ENCODE measurements around the gene ILDR1.

The ILDR1 gene

DNA sequence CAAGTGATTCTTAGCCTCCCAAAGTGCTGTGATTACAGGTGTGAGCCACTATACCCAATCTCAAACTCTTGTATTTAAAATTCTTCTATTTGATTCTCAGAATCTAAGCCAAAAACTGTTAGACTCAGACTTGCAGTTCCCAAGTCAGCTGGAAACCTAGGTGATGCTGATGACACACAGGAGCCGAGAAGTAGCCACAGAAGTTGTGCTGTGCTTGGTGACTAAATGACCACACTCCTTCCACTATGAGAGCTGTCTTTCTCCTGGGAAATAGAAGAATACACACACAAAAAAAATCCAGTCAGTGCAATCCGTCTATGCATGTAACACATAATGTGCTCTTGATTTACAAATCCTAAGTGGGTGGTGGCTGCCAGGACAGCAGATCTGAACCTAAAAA, 33.9 kb downstream of the ILDR1 start:
- Histone ChIP-seq H3K9ac (ENCODE audit: low read depth, low read length) (no peak overlapping the region), H3K27ac (ENCODE audit: low read length) (no peak overlapping the region), H3K4me3 (ENCODE audit: low read length) (no peak overlapping the region), H3K4me1 (ENCODE audit: insufficient read depth, low read length) (no peaks in the 10 kb centered on the region), H3K36me3 (ENCODE audit: insufficient read depth, low read depth, low read length) (no peaks in the 10 kb centered on the region), H3K9me3 (ENCODE audit: insufficient read depth, low read depth, low read length) (peaks cover 10% of the 10 kb centered on the region), H3K27me3 (ENCODE audit: insufficient read depth, low read length) (no peaks in the 10 kb centered on the region)

DNA sequence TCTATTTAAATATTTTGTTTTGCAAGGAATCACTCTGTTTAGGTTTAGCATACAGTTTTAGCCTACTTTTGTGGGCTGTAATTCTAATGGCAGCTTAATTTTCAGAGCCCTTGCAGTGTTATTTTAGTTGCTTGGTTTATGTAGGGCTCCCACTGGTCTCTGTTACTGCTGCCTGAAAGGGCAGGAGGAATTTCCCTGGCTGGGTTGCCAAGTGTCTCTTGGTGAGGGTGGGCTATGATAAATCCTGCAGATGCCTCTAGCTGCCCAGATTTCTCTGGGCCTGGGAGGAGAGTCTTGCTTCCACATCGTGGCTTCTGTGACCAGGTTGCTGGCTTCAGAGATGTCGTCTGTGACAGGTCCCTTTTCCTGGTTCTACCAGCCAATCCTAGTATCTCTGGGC, 36.2 kb downstream of the ILDR1 start:
- no peak overlapping the region for H3K27ac ChIP-seq (ENCODE audit: low read length)
- H3K9ac ChIP-seq (ENCODE audit: low read depth, low read length) = no peak overlapping the region
- H3K9me3 ChIP-seq (ENCODE audit: insufficient read depth, low read depth, low read length) = peaks cover 10% of the 10 kb centered on the region
- H3K4me3 ChIP-seq (ENCODE audit: low read length) = no peak overlapping the region
- no peaks in the 10 kb centered on the region for H3K36me3 ChIP-seq (ENCODE audit: insufficient read depth, low read depth, low read length)
- no peaks in the 10 kb centered on the region for H3K27me3 ChIP-seq (ENCODE audit: insufficient read depth, low read length)
- no peaks in the 10 kb centered on the region for H3K4me1 ChIP-seq (ENCODE audit: insufficient read depth, low read length)

DNA sequence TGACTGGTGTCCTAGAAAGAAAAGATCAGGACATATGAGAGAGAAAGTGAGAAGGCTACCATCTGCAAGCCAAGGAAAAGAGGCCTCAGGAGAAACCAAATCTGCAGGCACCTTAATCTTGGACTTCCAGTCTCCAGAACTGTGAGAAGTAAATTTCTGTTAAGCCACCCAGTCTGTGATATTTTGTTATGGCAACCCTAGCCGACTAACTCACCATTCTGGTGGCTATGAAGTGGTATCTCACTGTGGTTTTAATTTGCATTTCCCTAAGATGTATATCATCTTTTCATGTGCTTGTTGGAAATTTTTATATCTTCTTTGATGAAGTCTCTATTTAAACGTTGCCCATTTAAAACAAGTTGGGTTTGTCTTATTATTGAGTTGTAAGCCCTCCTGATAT, 40.6 kb downstream of the ILDR1 start:
- Histone ChIP-seq H3K4me1 (ENCODE audit: insufficient read depth, low read length) (no peaks in the 10 kb centered on the region), H3K27ac (ENCODE audit: low read length) (no peak overlapping the region), H3K36me3 (ENCODE audit: insufficient read depth, low read depth, low read length) (no peaks in the 10 kb centered on the region), H3K4me3 (ENCODE audit: low read length) (no peak overlapping the region), H3K9me3 (ENCODE audit: insufficient read depth, low read depth, low read length) (peaks cover 10% of the 10 kb centered on the region), H3K9ac (ENCODE audit: low read depth, low read length) (no peak overlapping the region), H3K27me3 (ENCODE audit: insufficient read depth, low read length) (no peaks in the 10 kb centered on the region)

DNA sequence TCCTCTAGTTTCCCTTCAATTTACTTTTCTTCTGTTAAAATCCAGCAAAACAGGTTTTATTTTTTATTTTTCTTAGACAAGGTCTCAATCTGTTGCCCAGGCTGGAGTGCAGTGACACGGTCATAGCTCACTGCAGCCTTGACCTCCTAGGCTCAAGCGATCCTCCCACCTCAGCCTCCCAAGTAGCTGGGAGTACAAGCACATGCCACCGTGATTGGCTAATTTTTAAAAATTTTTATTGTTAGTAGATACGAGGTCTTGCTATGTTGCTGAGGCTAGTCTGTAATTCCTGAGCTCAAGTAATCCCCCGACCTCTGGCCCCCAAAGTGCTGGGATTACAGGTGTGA, 41.6 kb downstream of the ILDR1 start:
- H3K9me3 ChIP-seq (ENCODE audit: insufficient read depth, low read depth, low read length) = peaks cover 10% of the 10 kb centered on the region
- no peaks in the 10 kb centered on the region for H3K4me1 ChIP-seq (ENCODE audit: insufficient read depth, low read length)
- no peak overlapping the region for H3K4me3 ChIP-seq (ENCODE audit: low read length)
- no peak overlapping the region for H3K9ac ChIP-seq (ENCODE audit: low read depth, low read length)
- H3K27me3 ChIP-seq (ENCODE audit: insufficient read depth, low read length) = no peaks in the 10 kb centered on the region
- no peaks in the 10 kb centered on the region for H3K36me3 ChIP-seq (ENCODE audit: insufficient read depth, low read depth, low read length)
- no peak overlapping the region for H3K27ac ChIP-seq (ENCODE audit: low read length)

DNA sequence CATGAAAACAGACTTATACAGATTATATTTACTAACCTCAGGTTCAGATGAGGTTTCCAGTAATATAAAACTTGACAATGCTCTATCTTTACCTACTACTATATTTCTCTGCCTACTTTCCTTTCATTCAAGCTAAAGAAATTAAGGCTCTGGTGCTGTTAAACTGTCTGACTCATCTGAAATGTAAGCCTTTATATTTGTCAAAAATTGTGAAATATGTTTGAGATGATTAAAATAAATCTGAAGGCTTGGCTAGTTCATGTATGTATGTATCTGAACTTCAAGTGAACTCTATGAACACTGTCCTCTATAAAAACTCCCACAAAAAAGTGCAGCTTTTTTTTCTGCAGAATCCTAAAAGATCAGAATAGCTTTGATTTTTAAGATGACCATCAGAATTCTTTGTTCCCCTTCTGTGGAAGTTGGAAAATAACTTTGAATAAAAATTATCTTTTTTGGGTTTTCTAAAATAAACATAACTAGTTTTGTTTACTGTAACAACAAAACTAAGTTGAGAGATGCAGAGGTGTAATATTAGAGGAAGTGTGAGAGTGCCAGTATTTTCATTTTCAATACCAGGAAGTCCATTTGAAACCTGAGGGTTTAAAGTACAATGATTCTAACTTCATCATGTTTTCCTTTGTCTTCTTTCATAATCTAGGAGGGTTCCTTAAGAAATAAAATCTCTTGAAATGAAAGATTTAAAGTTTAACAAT, 42.2 kb downstream of the ILDR1 start:
- no peak overlapping the region for H3K9ac ChIP-seq (ENCODE audit: low read depth, low read length)
- no peak overlapping the region for H3K27ac ChIP-seq (ENCODE audit: low read length)
- H3K36me3 ChIP-seq (ENCODE audit: insufficient read depth, low read depth, low read length) = no peaks in the 10 kb centered on the region
- H3K4me1 ChIP-seq (ENCODE audit: insufficient read depth, low read length) = no peaks in the 10 kb centered on the region
- no peak overlapping the region for H3K4me3 ChIP-seq (ENCODE audit: low read length)
- H3K27me3 ChIP-seq (ENCODE audit: insufficient read depth, low read length) = no peaks in the 10 kb centered on the region
- peaks cover 14% of the 10 kb centered on the region for H3K9me3 ChIP-seq (ENCODE audit: insufficient read depth, low read depth, low read length)

DNA sequence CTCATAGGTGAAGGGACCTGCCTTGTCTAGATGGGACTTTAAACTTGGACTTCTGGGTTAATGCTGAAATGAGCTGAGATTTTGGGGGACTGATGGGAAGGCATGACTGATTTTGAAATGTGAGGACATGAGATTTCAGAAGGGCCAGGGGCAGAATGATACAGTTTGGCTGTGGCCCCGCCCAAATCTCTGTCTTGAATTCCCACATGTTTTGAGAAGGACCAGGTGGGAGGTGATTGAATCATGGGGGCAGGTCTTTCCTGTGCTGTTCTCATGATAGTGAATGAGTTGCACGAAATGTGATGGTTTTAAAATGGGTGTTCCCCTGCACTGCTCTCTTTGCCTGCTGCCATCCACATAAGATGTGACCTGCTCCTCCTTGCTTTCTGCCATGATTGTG, 42.8 kb downstream of the ILDR1 start:
- Histone ChIP-seq H3K9me3 (ENCODE audit: insufficient read depth, low read depth, low read length) (peaks cover 20% of the 10 kb centered on the region), H3K36me3 (ENCODE audit: insufficient read depth, low read depth, low read length) (no peaks in the 10 kb centered on the region), H3K4me3 (ENCODE audit: low read length) (no peak overlapping the region), H3K4me1 (ENCODE audit: insufficient read depth, low read length) (no peaks in the 10 kb centered on the region), H3K27me3 (ENCODE audit: insufficient read depth, low read length) (no peaks in the 10 kb centered on the region), H3K9ac (ENCODE audit: low read depth, low read length) (no peak overlapping the region), H3K27ac (ENCODE audit: low read length) (no peak overlapping the region)

DNA sequence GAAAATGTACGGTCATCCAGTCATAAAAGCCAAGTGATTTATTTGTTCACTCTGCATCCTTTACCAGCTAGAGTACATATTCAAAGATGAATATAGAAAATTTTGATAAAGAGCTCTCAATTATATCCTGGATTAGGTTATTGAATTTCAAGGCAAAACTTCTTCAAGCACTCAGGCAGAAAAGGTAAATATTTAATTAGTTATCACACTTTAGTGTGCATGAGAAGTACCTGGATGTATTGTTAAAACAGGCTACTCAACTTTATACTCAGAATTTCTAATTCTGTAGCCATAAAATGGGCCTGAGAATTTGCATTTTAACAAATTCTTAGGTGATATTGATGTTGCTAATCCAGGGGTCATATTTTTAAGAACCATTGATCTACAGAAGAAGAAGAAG, 45.3 kb downstream of the ILDR1 start:
- H3K27ac ChIP-seq (ENCODE audit: low read length) = no peak overlapping the region
- no peaks in the 10 kb centered on the region for H3K4me1 ChIP-seq (ENCODE audit: insufficient read depth, low read length)
- peaks cover 12% of the 10 kb centered on the region; the same call in 1 of the 2 replicates for H3K9me3 ChIP-seq (ENCODE audit: insufficient read depth, low read depth, low read length)
- no peaks in the 10 kb centered on the region for H3K36me3 ChIP-seq (ENCODE audit: insufficient read depth, low read depth, low read length)
- no peak overlapping the region for H3K9ac ChIP-seq (ENCODE audit: low read depth, low read length)
- no peak overlapping the region for H3K4me3 ChIP-seq (ENCODE audit: low read length)
- no peaks in the 10 kb centered on the region for H3K27me3 ChIP-seq (ENCODE audit: insufficient read depth, low read length)

DNA sequence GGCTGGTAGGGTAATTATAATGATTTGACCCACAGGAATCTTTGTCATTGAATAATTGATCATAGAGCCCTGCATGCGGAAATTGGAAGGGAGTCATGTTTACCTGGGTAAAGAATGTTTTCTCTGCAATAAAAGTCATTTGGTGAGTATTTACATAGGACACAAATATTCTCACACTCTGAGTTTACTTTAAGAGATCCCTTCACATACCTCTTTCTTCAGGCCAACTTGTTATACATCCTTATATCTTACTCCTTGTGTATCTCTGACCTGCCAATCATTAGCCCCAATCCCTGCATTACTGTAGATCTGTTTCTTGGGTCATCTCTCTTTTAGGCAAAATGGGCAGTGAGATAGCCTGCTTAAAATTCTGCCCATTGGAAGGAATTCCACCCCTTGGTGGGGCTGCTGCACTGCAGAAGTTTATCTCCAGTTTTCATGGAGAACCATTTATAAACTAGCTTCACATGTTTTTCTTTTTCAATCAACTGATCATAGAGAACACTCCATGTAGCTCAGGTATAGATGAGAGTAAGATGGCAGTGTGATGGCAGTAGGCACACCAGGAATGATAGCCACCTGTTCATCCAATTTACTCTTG, 46.2 kb downstream of the ILDR1 start:
- Histone ChIP-seq H3K27ac (ENCODE audit: low read length) (no peak overlapping the region), H3K9ac (ENCODE audit: low read depth, low read length) (no peak overlapping the region), H3K27me3 (ENCODE audit: insufficient read depth, low read length) (no peaks in the 10 kb centered on the region), H3K9me3 (ENCODE audit: insufficient read depth, low read depth, low read length) (peaks cover 12% of the 10 kb centered on the region; the same call in 1 of the 2 replicates), H3K4me3 (ENCODE audit: low read length) (no peak overlapping the region), H3K4me1 (ENCODE audit: insufficient read depth, low read length) (no peaks in the 10 kb centered on the region), H3K36me3 (ENCODE audit: insufficient read depth, low read depth, low read length) (no peaks in the 10 kb centered on the region)

DNA sequence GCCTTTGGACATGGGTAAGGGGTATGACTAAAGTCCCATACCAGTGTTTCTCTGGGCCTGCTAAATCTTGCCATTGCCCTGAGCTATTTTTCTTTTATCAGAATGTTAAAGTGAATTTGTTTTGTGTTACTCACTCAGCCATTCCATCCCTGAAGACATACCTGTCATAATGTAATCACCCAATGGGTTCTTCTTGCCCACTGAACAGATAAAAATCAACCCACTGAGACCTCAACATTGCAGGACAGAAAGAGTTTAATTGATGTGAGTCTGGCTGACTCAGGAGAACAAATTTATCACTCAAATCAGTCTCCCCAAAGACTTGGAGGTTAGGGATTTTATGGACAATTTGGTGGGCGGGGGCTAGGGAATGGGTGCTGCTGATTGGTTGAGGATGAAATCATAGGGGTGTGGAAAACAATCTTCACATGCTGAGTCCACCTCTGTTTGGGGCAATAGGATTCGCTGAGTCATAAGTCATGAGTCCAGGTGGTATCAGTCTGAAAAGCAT, 47.4 kb downstream of the ILDR1 start:
- Histone ChIP-seq H3K4me3 (ENCODE audit: low read length) (no peak overlapping the region; the same call in 1 of the 2 replicates), H3K27me3 (ENCODE audit: insufficient read depth, low read length) (no peaks in the 10 kb centered on the region), H3K4me1 (ENCODE audit: insufficient read depth, low read length) (no peaks in the 10 kb centered on the region), H3K9me3 (ENCODE audit: insufficient read depth, low read depth, low read length) (peaks cover 12% of the 10 kb centered on the region; the same call in 1 of the 2 replicates), H3K27ac (ENCODE audit: low read length) (no peak overlapping the region), H3K36me3 (ENCODE audit: insufficient read depth, low read depth, low read length) (no peaks in the 10 kb centered on the region), H3K9ac (ENCODE audit: low read depth, low read length) (no peak overlapping the region)

DNA sequence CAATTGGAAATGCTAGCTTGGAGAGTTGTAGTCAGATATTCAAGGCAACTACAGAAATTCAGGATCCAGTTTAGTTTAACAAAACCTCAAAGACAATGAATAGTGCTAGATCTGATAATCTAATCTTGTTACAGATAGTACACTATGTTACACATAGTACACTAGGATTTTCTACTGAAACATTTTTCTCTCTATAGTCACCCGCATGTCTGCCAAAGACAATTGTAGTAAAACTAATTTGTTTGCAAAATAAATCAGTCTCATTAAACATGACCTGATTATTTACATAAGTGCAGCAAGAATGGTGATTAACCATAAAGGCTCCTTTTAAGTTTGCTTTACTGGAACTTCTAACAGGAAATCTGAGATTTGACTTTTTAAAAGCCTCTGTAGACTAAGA, 52.0 kb downstream of the ILDR1 start:
- no peak overlapping the region for H3K4me3 ChIP-seq (ENCODE audit: low read length)
- H3K27ac ChIP-seq (ENCODE audit: low read length) = no peak overlapping the region
- H3K9me3 ChIP-seq (ENCODE audit: insufficient read depth, low read depth, low read length) = peaks cover 10% of the 10 kb centered on the region; the same call in 1 of the 2 replicates
- H3K9ac ChIP-seq (ENCODE audit: low read depth, low read length) = no peak overlapping the region
- H3K27me3 ChIP-seq (ENCODE audit: insufficient read depth, low read length) = no peaks in the 10 kb centered on the region
- H3K4me1 ChIP-seq (ENCODE audit: insufficient read depth, low read length) = no peaks in the 10 kb centered on the region
- no peaks in the 10 kb centered on the region for H3K36me3 ChIP-seq (ENCODE audit: insufficient read depth, low read depth, low read length)

DNA sequence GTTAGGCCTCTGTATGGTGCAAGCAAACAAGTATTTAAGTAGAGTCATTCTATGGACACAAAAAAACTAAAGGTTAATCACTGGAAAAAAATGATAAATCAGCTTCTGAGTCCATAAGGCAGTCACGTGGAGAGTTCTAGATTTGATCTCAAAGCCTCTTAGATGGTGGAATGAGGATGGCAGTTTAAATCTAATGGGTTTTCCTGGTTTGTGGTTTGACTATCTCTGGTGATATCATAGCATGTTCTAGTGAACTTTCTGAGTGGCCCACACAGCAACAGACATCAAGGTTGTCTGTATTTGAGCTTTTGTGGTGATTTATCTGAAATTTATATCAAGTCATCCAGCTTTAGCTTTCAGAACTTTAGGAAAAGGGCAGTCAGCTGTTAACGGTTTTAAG, 52.4 kb downstream of the ILDR1 start:
- peaks cover 6% of the 10 kb centered on the region; the same call in 1 of the 2 replicates for H3K9me3 ChIP-seq (ENCODE audit: insufficient read depth, low read depth, low read length)
- H3K27me3 ChIP-seq (ENCODE audit: insufficient read depth, low read length) = no peaks in the 10 kb centered on the region
- no peak overlapping the region for H3K27ac ChIP-seq (ENCODE audit: low read length)
- no peaks in the 10 kb centered on the region for H3K36me3 ChIP-seq (ENCODE audit: insufficient read depth, low read depth, low read length)
- H3K4me1 ChIP-seq (ENCODE audit: insufficient read depth, low read length) = no peaks in the 10 kb centered on the region
- H3K9ac ChIP-seq (ENCODE audit: low read depth, low read length) = no peak overlapping the region
- no peak overlapping the region for H3K4me3 ChIP-seq (ENCODE audit: low read length)

DNA sequence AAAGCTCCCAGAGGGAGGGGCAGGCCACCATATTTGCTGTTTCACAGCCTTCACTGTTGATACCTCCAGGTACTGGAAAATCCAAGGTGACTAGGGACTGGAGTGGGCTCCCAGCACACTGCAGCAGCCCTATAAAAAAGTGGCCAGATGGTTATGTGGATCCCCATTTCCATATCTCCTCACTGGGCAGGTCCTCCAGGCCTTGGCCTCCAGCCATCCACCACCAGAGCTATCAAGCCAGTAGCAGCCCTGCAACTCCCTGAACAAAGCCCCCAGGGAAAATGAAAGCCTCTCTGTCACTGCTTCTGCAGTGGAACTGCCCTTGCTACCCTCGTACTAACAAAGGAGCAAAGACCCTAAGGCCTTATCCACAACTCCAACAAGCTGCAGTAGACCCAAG, 58.4 kb downstream of the ILDR1 start:
- Histone ChIP-seq H3K9me3 (ENCODE audit: insufficient read depth, low read depth, low read length) (no peaks in the 10 kb centered on the region), H3K27ac (ENCODE audit: low read length) (no peak overlapping the region), H3K36me3 (ENCODE audit: insufficient read depth, low read depth, low read length) (no peaks in the 10 kb centered on the region), H3K9ac (ENCODE audit: low read depth, low read length) (no peak overlapping the region), H3K4me1 (ENCODE audit: insufficient read depth, low read length) (no peaks in the 10 kb centered on the region), H3K4me3 (ENCODE audit: low read length) (no peak overlapping the region), H3K27me3 (ENCODE audit: insufficient read depth, low read length) (no peaks in the 10 kb centered on the region)
